ENCODE results near the gene FHAD1. TPM values are rescaled to one million over a fixed set of nuclear protein-coding genes. Genes with fewer than 3 reads are reported as not detected.

FHAD1 gene
- total RNA-seq (not detected), polyA plus RNA-seq (not detected), total RNA-seq (0 to 0.42 (median 0) reads per million in 6 experiments)

DNA sequence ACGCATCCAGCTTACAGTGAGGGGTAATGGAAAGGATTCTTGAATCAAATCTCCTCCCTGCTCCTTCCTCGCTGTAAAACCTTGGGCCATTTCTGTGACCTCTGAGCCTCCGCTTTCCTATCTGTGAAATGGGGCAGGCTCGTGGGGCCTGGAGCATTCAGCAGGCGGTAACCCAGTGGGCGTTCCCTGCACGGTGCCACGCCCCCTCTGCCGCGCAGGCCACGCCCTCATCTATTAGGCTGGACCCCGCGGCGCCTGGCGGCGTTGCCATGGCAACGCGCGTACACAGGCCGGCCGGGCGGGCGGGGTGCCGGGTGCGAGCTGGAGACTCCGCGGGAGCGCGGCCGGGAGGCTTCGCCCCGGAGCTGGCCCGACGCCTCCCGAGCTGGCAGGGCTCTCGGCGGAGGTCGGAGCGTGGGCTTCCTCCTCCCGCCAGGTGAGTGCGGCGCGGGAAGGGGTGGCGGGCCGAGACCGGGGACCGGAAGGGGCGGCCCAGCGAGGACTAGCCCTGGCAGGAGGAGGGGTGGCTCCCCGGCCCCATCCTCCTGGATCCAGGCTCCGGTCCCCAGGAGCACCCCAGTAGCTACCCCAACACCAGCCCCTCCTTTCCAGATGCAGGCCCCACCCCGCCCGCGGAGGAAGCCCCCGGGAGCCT is at the start of gene FHAD1:
Gene FHAD1, plus strand, starts transcription at position 264 of the 655 bp plus-strand sequence. CDS start 4,562 bp downstream, outside the sequence.
- Mint-ChIP-seq H3K9me3 (peaks cover 0 to 13% (median 0%) of the 10 kb centered on the region in 9 donors), H3K27me3 (peaks cover 31 to 65% (median 42%) of the 10 kb centered on the region in 5 donors), H3K4me1 (peaks cover 14 to 41% (median 33%) of the 10 kb centered on the region in 4 donors), H3K27ac (peak within 1 kb of the TSS in 5 of 10 donors; percentile 68 to 83 (median 76)), H3K36me3 (peaks cover 0 to 10% (median 0%) of the 10 kb centered on the region in 3 donors), H3K4me3 (peak within 1 kb of the TSS; percentile 61 to 81 (median 73))
- POLR2A ChIA-PET, result no interaction called here
- DNase-seq (peak in 5 of 10 donors; percentile 16 to 47 (median 33)), ATAC-seq (peak in 1 of 2 donors; percentile 23)

DNA sequence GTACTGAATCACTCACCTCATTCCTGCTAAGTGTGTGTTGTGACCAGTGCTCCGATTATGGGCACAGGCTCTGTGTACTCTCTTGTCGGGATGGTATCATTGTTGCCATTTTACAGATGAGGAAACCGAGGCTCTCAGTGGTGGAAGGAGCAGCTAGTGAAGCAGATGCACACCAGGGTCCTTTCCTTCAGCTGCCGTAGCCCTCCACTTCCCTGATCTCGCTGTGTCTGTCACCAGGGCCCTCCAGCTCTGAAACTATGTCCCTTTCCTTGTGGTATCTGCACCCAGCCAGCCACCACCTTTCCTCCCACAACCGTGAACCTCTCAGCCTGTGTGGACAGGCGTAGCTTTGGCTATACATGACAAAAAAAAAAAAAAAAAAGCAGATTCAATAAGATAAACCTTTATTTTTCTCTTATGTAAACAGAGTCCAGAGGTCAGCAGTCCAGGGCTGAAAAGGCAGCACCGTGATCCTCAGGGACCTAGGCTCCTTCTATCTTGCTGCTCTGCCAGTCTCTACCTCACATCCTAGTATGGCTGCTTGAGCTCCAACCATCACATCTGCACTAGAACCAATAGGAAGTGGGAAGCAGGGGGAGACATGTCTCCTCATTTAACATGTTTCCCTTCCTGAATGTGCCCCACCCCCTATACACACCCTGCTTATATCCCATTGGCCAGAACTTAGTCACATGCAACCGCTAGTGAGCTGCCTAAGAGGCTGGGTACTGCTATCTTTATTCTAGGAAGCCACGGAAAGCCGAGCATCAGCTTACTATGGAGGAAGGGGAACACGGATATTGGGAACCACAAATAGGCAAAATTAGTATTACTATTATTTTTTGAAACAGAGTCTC is 49.2 kb upstream of the FHAD1 start:
- Mint-ChIP-seq H3K4me3 (no peak overlapping the region), H3K27ac (no peak overlapping the region), H3K4me1 (no peaks in the 10 kb centered on the region)

DNA sequence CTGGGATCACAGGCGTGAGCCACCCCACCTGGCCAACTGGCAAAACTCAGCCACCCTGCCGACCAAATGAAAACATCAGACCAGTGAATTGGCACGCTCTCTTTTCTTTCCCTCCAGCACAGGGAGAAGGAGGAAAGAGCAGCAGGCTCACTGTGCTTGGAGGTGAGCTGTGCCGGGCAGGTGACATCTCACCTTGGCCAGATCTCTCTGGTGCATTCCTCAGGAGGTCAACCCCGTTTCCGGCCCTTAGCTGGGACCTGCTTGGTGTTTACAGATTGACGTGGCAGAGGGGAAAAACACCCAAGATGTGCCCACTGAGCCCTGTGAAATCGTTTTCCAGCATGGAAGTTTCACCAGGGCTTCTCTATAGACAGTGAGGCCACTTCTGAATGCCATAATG is 48.3 kb upstream of the FHAD1 start:
- H3K36me3 Mint-ChIP-seq, result no peaks in the 10 kb centered on the region
- H3K4me3 Mint-ChIP-seq, result no peak overlapping the region
- H3K27me3 Mint-ChIP-seq, result no peaks in the 10 kb centered on the region
- no peaks in the 10 kb centered on the region for H3K9me3 Mint-ChIP-seq
- no peaks in the 10 kb centered on the region for H3K4me1 Mint-ChIP-seq
- POLR2A ChIA-PET, result no interaction called here
- DNase-seq (no peak), ATAC-seq (no peak)
- H3K27ac Mint-ChIP-seq, result no peak overlapping the region

More for the DNA sequence above, 49.2 kb upstream of the FHAD1 start:
- no peak for DNase-seq
- POLR2A ChIA-PET, result no interaction called here
- H3K9me3 Mint-ChIP-seq, result no peaks in the 10 kb centered on the region
- H3K27me3 Mint-ChIP-seq, result no peaks in the 10 kb centered on the region
- H3K36me3 Mint-ChIP-seq, result no peaks in the 10 kb centered on the region
- no peak for ATAC-seq

DNA sequence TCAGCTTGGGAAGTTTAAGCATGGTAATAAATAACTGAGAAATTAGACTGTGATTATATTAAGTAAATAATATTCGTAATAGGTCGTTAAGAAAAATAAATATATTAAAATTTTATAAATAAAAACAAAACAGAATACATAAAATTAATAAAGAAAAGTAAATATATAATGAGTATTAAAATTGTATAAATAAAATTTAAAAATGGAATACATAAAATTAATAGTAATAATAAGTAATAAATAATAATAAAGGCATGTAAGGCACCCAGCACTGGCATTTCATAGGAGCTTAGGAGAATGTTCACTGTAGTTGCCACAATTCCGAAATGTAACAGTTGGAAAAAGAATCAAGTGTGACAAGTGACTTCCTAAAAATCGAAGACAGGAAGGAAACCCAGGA is 45.8 kb upstream of the FHAD1 start:
- ATAC-seq, result no peak
- no peak overlapping the region for H3K27ac Mint-ChIP-seq
- no peaks in the 10 kb centered on the region for H3K27me3 Mint-ChIP-seq
- DNase-seq, result no peak
- H3K36me3 Mint-ChIP-seq, result no peaks in the 10 kb centered on the region
- no peak overlapping the region for H3K4me3 Mint-ChIP-seq
- H3K9me3 Mint-ChIP-seq, result no peaks in the 10 kb centered on the region
- POLR2A ChIA-PET, result no interaction called here
- H3K4me1 Mint-ChIP-seq, result no peaks in the 10 kb centered on the region

DNA sequence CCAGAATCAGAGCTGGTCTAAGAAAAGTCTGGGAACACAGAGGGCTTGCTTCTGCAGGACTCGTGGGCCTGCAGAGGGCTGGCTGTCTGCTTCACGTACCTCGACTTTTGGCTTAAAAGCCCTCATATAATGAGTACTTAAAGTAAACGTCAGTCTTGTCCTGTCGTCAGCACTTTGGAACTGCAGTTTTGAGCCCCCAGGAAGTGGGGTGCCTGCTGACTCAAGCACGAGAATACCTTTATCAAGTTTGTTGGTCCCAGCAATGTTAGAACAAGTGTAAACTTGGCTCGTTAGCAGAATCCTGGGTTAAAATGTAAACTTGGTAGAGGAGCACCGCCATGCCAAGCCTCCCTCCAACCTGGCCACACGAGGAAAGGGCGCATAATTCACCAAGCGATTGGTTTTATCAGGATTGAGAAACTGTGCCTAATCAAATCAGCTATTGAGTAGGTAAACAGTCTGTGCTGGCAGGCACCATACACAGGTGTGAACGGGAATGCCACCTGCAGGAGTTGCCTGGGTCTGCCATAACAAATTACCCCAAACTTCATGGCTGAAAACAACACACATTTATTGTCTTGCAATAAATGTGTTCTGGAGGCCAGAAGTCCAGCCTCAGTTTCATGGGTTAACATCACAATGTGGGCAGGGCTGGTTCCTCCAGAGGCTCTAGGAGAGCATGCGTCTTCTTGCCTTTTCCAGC is 45.0 kb upstream of the FHAD1 start:
- POLR2A ChIA-PET, result no interaction called here
- Mint-ChIP-seq H3K36me3 (no peaks in the 10 kb centered on the region), H3K27ac (no peak overlapping the region), H3K9me3 (no peaks in the 10 kb centered on the region), H3K4me1 (no peaks in the 10 kb centered on the region), H3K27me3 (peaks cover 0 to 6% (median 0%) of the 10 kb centered on the region in 5 donors), H3K4me3 (peak overlapping the region in 1 of 10 donors; percentile 46)
- DNase-seq (no peak), ATAC-seq (no peak)

DNA sequence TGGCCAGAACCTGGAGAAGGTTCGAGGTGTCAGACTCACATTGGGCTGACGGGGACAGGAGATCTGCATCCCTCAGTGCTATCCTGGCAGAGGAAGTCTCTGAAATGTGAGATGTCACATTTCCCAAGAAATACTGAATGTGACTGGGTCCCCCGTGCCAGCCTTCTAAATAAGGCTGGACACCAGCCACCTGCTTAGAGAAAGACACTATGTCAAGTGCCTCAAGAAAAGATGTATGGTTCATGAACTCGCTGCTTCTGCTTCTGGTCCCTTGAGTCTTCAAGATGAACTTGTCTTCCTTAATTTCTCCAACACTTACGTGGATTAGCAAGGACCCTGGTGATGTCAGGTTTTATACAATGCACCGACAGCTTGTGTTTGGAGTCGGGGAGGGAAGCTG is 42.1 kb upstream of the FHAD1 start:
- POLR2A ChIA-PET, result no interaction called here
- H3K4me1 Mint-ChIP-seq, result no peaks in the 10 kb centered on the region
- DNase-seq, result no peak
- H3K9me3 Mint-ChIP-seq, result no peaks in the 10 kb centered on the region
- H3K4me3 Mint-ChIP-seq, result no peak overlapping the region
- H3K36me3 Mint-ChIP-seq, result no peaks in the 10 kb centered on the region
- ATAC-seq, result no peak
- no peak overlapping the region for H3K27ac Mint-ChIP-seq
- peaks cover 0 to 15% (median 4%) of the 10 kb centered on the region in 5 donors for H3K27me3 Mint-ChIP-seq

DNA sequence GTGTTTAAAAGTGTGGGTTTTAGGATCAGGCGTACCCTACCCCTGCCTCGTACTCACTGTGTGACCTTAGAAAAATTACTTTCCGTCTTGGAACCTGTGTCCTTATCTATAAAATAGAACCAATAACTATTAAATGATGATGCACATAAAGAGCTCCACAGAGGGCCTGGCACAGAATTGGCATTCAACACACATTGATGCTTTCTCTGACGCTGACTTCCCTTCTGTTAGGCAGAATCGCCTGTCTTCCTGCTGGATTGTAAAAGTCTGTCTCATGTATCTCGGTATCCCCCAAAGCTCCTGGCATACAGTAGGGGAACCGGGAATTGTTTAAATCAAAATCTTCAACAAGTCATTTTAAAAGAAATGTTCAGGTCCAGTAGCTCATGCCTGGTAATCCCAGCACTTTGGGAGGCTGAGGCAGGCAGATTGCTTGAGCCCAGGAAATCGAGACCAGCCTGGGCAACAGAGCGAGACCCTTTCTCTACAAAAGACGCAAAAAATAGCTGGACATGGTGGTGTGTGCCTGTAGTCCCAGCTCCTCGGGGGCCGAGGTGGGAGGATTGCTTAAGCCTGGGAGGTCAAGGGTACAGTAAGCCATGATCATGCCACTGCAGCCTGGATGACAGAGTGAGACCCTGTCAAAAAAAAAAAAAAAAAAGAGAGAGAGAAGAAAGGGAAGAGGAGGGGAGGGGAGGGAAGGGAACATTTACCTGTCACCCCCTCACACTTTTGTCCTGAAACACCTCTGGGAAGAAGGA is 41.3 kb upstream of the FHAD1 start:
- Mint-ChIP-seq H3K4me3 (no peak overlapping the region), H3K36me3 (no peaks in the 10 kb centered on the region), H3K9me3 (no peaks in the 10 kb centered on the region), H3K27me3 (peaks cover 0 to 20% (median 4%) of the 10 kb centered on the region in 5 donors), H3K4me1 (no peaks in the 10 kb centered on the region), H3K27ac (no peak overlapping the region)
- DNase-seq, result no peak
- no peak for ATAC-seq
- POLR2A ChIA-PET, result no interaction called here

DNA sequence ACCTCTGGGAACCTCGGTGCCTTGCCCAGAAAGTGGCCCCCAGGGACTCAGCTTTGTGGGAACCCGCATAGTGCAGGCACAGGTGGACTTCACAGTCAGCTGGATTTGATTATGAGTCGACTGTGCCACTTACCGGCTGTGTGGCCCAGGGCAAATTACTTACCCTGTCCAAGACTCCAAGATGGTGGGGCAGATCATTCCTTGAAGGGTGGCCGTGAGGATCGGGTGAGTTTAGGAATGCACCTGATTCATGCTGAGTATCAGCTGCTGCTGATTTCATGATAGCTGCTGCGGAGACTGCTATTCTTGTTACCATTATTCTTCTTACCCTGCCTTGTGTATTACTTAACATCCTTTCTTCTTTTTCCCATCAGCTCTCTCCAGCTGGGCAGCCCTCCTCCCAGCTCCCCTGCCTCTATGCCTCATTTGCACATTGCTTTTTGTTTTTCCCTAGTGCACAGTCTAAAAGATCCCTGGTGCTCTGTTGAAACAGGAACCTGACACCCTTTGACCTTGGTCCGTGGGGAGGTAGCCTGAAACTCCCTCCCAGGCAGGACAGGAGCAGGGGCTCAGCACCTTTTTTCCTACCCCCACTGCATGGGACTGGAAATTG is 40.5 kb upstream of the FHAD1 start:
- ATAC-seq (no peak), DNase-seq (no peak)
- Mint-ChIP-seq H3K27ac (no peak overlapping the region), H3K4me1 (no peaks in the 10 kb centered on the region), H3K9me3 (no peaks in the 10 kb centered on the region), H3K27me3 (peaks cover 0 to 20% (median 4%) of the 10 kb centered on the region in 5 donors), H3K4me3 (no peak overlapping the region), H3K36me3 (no peaks in the 10 kb centered on the region)
- POLR2A ChIA-PET, result no interaction called here

DNA sequence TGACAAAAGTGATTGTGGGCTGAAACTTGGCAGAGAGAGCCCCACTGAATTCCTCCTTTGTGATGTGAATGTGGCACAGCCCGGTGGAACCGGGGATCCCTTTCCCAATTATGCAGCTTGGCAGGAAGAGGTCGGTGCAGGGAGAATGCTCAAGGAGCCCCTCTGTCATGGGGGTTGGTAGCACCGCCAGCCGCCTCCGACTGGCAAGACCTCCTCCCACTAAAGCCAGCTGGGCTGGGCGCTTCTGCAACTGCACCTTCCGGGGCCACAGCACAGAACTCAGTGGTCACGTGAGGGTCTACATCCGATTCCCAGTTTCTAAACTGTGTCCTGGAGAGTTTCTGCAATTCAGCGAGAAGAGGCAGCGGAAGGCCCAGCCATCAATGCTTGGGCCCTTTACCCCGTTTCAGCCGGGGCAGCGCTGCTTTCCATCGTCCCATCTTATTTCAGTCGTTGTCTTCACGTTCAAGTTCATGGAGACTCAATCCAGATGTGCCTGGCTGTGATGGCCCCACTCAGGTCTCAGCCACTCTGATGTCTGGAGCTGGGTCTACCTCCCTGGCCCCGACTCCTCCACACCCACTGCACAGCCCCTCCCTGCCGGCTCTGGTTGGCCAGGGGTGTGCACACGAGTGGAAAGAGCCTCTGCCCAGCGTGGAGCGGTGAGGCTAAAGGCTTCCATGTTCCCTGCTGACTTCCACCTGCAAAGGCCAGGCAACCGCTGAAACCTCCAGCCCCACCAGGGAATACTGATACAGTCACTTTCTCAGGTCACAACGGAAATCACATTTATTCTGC is 39.8 kb upstream of the FHAD1 start:
- H3K4me1 Mint-ChIP-seq, result no peaks in the 10 kb centered on the region
- no peak overlapping the region for H3K4me3 Mint-ChIP-seq
- POLR2A ChIA-PET, result no interaction called here
- no peaks in the 10 kb centered on the region for H3K9me3 Mint-ChIP-seq
- DNase-seq (no peak), ATAC-seq (no peak)
- no peak overlapping the region for H3K27ac Mint-ChIP-seq
- H3K27me3 Mint-ChIP-seq, result peaks cover 0 to 20% (median 4%) of the 10 kb centered on the region in 5 donors
- H3K36me3 Mint-ChIP-seq, result no peaks in the 10 kb centered on the region

DNA sequence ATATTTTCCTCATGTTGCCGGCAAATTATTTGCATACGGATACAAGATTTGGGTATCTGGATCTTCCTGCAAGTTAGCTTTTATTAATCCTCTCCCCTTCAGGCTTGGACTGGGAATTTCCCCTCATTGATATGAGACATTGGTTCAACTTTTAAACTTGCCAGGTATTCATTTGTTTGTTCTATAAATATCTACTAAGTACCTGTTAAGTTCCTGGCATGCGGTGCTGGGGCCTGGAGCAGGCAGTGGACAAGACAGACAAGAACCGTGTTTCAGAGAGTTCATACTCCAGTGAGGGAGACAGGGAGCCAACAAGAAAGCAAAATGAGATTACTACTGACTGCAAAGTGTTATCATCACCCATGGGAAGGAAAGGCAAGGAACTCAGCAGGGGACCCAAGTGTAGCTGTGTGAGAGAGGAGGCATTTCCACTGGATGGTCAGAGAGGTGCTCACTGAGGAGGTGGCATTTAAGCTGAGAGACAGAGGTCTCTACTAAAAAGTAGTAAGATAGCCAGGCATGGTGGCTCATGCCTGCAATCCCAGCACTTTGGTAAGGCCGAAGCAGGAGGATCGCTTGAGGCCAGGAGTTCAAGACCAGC is 39.1 kb upstream of the FHAD1 start:
- Mint-ChIP-seq H3K4me3 (no peak overlapping the region), H3K27ac (no peak overlapping the region)
- POLR2A ChIA-PET, result no interaction called here

DNA sequence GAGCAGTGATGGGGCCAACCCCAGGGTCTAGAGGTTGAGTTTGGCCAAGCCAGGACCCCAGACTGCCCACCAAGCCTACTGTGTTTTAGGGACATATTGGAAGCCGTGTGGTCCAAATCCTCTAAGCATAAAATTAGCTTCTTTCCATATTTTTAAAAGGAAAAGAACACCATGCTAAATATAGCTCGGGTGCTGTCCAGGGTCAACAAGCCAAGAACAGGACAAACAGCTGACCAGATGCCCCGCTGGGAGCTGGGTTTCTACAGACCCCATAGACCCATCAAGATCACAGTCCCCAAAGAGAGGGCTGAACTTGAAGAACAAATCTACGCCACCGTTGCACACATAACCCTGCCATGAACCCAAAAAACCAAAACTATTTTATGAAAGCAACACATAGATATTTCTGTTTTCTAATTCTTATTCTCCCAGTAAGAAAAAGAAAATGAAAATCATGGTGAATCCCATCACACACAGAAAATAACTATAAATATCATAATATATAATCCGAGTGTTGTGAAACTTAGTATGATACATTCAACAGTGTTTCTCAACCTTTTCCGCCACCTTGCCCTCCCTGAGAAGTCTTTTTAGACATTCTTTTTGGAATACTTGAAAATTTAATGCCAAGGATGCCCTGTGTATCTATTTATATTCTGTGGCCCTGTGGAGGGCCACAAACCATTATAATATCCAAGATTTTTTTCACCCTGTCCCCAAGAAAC is 36.2 kb upstream of the FHAD1 start:
- ATAC-seq (no peak), DNase-seq (no peak)
- H3K9me3 Mint-ChIP-seq, result no peaks in the 10 kb centered on the region
- H3K36me3 Mint-ChIP-seq, result no peaks in the 10 kb centered on the region
- POLR2A ChIA-PET, result no interaction called here
- H3K27ac Mint-ChIP-seq, result no peak overlapping the region
- H3K4me1 Mint-ChIP-seq, result no peaks in the 10 kb centered on the region
- H3K4me3 Mint-ChIP-seq, result no peak overlapping the region
- H3K27me3 Mint-ChIP-seq, result peaks cover 0 to 20% (median 9%) of the 10 kb centered on the region in 5 donors

More for the DNA sequence above, 39.1 kb upstream of the FHAD1 start:
- Mint-ChIP-seq H3K27me3 (peaks cover 0 to 20% (median 9%) of the 10 kb centered on the region in 5 donors), H3K9me3 (no peaks in the 10 kb centered on the region), H3K4me1 (no peaks in the 10 kb centered on the region), H3K36me3 (no peaks in the 10 kb centered on the region)
- no peak for DNase-seq
- ATAC-seq, result no peak
